SU-DHL-6 (cell line): ENCODE measurements around the gene CCNQ.

Experiments used
- H2AFZ ChIP-seq: fragments of 200-600 bp; sonication (generic); 2 replicates; pipeline ENCODE4 v1.6.1; 2014; ENCODE audit warnings: low read depth, mild to moderate bottlenecking, moderate library complexity, mixed read lengths, antibody characterized with exemption, low read length; ENCODE audit not compliant: severe bottlenecking
- H3F3A ChIP-seq: fragments of 200-600 bp; shearing (Covaris generic); 2 replicates; pipeline ENCODE4 v1.6.0; 2016; ENCODE audit warnings: antibody characterized with exemption, mild to moderate bottlenecking; ENCODE audit not compliant: insufficient read depth
- H3K27ac ChIP-seq: fragments of 200-600 bp; sonication (generic); 2 replicates; pipeline ENCODE4 v1.5.1; 2016; ENCODE audit warnings: low read depth, mild to moderate bottlenecking, low read length, moderate library complexity, mixed read lengths
- H3K27me3 ChIP-seq: fragments of 200-600 bp; sonication (generic), shearing (Covaris generic); 2 replicates; pipeline ENCODE4 v1.6.0; 2014; ENCODE audit warnings: mild to moderate bottlenecking, low read length
- H3K36me3 ChIP-seq: fragments of 200-600 bp; sonication (generic); 2 replicates; pipeline ENCODE4 v1.6.1; 2014; ENCODE audit warnings: mild to moderate bottlenecking, low read length, mixed read lengths
- H3K4me2 ChIP-seq: fragments of 300-600, 200-600 bp; shearing (Covaris generic), sonication (generic); 2 replicates; pipeline ENCODE4 v1.6.0; 2014; ENCODE audit warnings: low read length, low read depth, mild to moderate bottlenecking; ENCODE audit not compliant: poor library complexity, severe bottlenecking
- H3K4me3 ChIP-seq: fragments of 200-600 bp; sonication (generic); 2 replicates; pipeline ENCODE4 v1.5.1; 2014; ENCODE audit warnings: antibody characterized with exemption, low read length, mild to moderate bottlenecking, mixed read lengths; ENCODE audit not compliant: insufficient read depth, poor library complexity, severe bottlenecking
- H3K79me2 ChIP-seq: fragments of 200-600 bp; sonication (generic); 2 replicates; pipeline ENCODE4 v1.6.1; 2014; ENCODE audit warnings: mild to moderate bottlenecking, low read length, moderate library complexity; ENCODE audit not compliant: insufficient read depth
- H3K9ac ChIP-seq: fragments of 200-600 bp; sonication (generic); 2 replicates; pipeline ENCODE4 v1.7.0; 2014; ENCODE audit warnings: mild to moderate bottlenecking, low read length
- H3K9me2 ChIP-seq: fragments of 200-600 bp; sonication (generic); replicated peaks from 2 replicates; pipeline ENCODE4 v1.6.1; 2014; ENCODE audit warnings: low read length; ENCODE audit not compliant: insufficient read depth
- H3K9me3 ChIP-seq: fragments of 200-600 bp; sonication (generic); 2 replicates; pipeline ENCODE4 v1.6.1; 2014; ENCODE audit warnings: low read length, mixed read lengths; ENCODE audit not compliant: insufficient read depth
- H4K20me1 ChIP-seq: fragments of 200-600 bp; sonication (generic); 2 replicates; pipeline ENCODE4 v1.6.1; 2014; ENCODE audit warnings: low read depth, mild to moderate bottlenecking, antibody characterized with exemption, low read length, moderate library complexity, mixed read lengths
- EZH2phosphoT487 ChIP-seq: fragments of 200-600 bp; sonication (generic), shearing (Covaris generic); conservative IDR thresholded peaks from 2 replicates; pipeline ENCODE4 v1.6.1; 2018; ENCODE audit warnings: mild to moderate bottlenecking, antibody characterized with exemption, low read length, moderate library complexity, mixed read lengths
- TF ChIP-seq, protein P1 (sequence below): fragments of 200-600 bp; sonication (generic); IDR thresholded peaks from one replicate; pipeline ENCODE4 v1.5.1; 2017; ENCODE audit warnings: antibody characterized with exemption, mild to moderate bottlenecking, low read length, moderate library complexity; ENCODE audit not compliant: insufficient read depth, poor library complexity, severe bottlenecking

CCNQ gene

DNA sequence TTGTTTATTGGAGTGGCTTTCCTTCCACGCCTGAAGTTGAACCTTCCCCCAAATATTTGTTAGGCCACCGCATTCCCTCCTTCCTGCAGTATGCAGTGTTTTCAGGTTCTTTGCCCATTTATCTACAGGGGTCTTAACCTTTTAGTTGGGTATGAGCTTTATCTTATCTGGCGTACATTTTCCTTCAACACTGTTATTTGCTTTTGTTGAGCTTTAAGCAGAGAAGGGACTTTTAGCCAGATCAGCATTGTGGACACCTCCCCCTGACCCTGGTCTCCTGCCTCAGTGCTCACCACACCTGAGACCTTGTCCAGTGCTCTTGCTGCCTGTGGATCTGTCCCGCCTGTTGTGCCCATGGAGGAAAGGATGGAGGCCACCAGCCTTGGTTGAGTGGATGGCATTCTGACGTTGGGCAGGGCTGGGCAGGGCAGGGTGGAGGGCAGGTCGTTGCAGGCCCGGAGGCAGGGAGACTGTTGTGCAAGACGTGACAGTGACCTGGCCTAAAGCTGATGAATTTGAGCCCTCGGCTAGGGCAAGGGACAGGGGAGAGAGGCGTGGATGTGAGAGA is 47.1 kb upstream of the CCNQ start:
- TF ChIP-seq, protein P1, sequence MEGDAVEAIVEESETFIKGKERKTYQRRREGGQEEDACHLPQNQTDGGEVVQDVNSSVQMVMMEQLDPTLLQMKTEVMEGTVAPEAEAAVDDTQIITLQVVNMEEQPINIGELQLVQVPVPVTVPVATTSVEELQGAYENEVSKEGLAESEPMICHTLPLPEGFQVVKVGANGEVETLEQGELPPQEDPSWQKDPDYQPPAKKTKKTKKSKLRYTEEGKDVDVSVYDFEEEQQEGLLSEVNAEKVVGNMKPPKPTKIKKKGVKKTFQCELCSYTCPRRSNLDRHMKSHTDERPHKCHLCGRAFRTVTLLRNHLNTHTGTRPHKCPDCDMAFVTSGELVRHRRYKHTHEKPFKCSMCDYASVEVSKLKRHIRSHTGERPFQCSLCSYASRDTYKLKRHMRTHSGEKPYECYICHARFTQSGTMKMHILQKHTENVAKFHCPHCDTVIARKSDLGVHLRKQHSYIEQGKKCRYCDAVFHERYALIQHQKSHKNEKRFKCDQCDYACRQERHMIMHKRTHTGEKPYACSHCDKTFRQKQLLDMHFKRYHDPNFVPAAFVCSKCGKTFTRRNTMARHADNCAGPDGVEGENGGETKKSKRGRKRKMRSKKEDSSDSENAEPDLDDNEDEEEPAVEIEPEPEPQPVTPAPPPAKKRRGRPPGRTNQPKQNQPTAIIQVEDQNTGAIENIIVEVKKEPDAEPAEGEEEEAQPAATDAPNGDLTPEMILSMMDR: no peak
- no peak for TF ChIP-seq EZH2phosphoT487

DNA sequence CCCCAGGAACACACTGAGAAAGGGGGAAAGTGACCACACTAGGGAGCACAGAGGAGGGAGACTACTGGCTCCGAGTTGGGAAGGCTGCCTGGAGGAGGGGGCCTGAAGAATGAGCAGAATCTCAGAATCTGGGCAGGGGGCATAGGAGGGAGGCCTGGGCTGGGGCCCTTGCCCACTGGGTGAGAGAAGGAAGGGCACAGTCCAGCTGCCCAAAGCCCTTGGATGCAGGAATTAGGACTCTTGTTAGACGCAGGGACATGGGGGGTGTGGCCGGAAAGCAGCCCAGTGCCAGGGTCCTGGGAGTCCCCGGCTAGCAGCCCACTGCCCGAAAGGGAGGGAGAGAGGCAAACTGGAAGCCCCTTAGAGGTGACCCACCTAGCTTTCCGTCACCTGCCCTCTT is 46.2 kb upstream of the CCNQ start:
- no peaks in the 10 kb centered on the region for H3K27me3 ChIP-seq

More for the DNA sequence above, 47.1 kb upstream of the CCNQ start:
- Histone ChIP-seq H3K27me3 (no peaks in the 10 kb centered on the region), H4K20me1 (no peaks in the 10 kb centered on the region), H3K9ac (no peak overlapping the region), H3K9me2 (no peaks in the 10 kb centered on the region), H3K9me3 (no peaks in the 10 kb centered on the region), H3K79me2 (no peaks in the 10 kb centered on the region), H3K36me3 (no peaks in the 10 kb centered on the region), H3F3A (no peaks in the 10 kb centered on the region), H2AFZ (no peak overlapping the region), H3K4me2 (no peak overlapping the region), H3K27ac (no peak overlapping the region), H3K4me3 (no peak overlapping the region)

DNA sequence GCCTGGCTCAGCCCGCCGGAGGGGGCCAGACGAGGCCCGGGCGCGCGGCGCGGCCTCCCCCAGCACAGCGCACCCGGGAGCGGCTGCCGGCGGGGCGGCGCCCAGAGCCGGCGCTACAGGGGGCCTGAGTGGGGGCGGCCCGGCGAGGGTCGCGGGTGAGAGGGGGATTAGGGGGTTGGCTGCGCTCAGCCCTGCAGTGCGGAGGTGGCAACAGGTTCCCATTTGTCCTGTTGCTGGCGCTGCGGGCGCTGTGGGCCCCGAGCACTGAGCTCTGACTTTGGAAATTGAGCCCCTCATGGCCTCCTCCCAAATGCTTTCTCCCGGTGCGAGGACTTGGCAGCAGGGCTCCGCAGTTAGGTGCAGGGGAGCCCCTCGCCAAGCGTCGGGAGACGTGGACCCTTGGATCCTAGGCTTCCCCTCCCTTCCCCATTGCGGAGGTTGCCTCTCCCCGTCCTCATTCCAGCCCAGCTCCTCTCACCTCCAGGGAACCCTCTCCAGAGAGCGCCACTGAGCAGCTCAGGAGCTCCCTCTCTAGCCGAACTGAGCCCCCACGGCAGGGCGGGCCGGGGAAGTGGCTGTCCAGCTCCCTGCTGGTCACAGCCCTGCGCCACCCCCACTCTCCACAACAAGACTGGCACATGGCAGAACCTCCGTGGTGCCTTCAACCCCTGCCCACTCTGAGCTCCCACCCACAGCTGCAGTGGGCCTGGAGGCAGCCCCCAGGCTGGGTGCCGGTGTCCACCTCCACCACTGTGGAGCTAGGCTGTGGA is 45.6 kb upstream of the CCNQ start:
- H3F3A ChIP-seq: no peaks in the 10 kb centered on the region
- H3K36me3 ChIP-seq: no peaks in the 10 kb centered on the region
- H3K79me2 ChIP-seq: no peaks in the 10 kb centered on the region
- H3K9me2 ChIP-seq: no peaks in the 10 kb centered on the region
- no peak overlapping the region for H3K4me2 ChIP-seq
- H3K9me3 ChIP-seq: no peaks in the 10 kb centered on the region
- TF ChIP-seq EZH2phosphoT487: no peak
- TF ChIP-seq, protein P1: no peak
- no peaks in the 10 kb centered on the region for H4K20me1 ChIP-seq
- H3K9ac ChIP-seq: no peak overlapping the region
- H3K27ac ChIP-seq: no peak overlapping the region
- no peak overlapping the region for H3K4me3 ChIP-seq
- H3K27me3 ChIP-seq: no peaks in the 10 kb centered on the region
- no peak overlapping the region for H2AFZ ChIP-seq

More for the DNA sequence above, 46.2 kb upstream of the CCNQ start:
- Histone ChIP-seq H3K36me3 (no peaks in the 10 kb centered on the region), H3K79me2 (no peaks in the 10 kb centered on the region), H3F3A (no peaks in the 10 kb centered on the region), H3K4me3 (no peak overlapping the region), H4K20me1 (no peaks in the 10 kb centered on the region), H2AFZ (no peak overlapping the region), H3K27ac (no peak overlapping the region), H3K9ac (no peak overlapping the region), H3K9me3 (no peaks in the 10 kb centered on the region), H3K4me2 (no peak overlapping the region), H3K9me2 (no peaks in the 10 kb centered on the region)
- no peak for TF ChIP-seq EZH2phosphoT487
- TF ChIP-seq, protein P1: no peak
